Smooth muscle cell (in vitro differentiated cells): ENCODE results near the gene SLC44A5. TPM values are rescaled to one million over a fixed set of nuclear protein-coding genes. Genes with fewer than 3 reads are reported as not detected.
"Not testable (repeated sequence)": the region's sequence is repeated elsewhere in the genome, so short reads cannot be mapped to it uniquely, and the experiment has no call there.

ENCODE experiments used
- DNase-seq: peaks from one replicate; lab custom pipeline; 2025; ENCODE audit not compliant: unreplicated experiment; lab: John Stamatoyannopoulos, UW
- H2AFZ ChIP-seq: fragments of 200-600 bp; sonication (generic); 2 replicates; pipeline ENCODE4 v1.6.0; 2016; ENCODE audit warnings: antibody characterized with exemption, low read depth, mild to moderate bottlenecking
- H3F3A ChIP-seq: fragments of 200-600 bp; sonication (generic); 2 replicates; pipeline ENCODE4 v1.6.0; 2017; ENCODE audit warnings: antibody characterized with exemption, low read depth
- H3K27ac ChIP-seq: fragments of 200-600 bp; sonication (generic); 2 replicates; pipeline ENCODE4 v1.5.1; 2016; ENCODE audit warnings: low read depth, mild to moderate bottlenecking
- H3K27me3 ChIP-seq: fragments of 200-600 bp; sonication (generic); 2 replicates; pipeline ENCODE4 v1.6.1; 2016; ENCODE audit warnings: low read depth, mild to moderate bottlenecking
- H3K36me3 ChIP-seq: fragments of 200-600 bp; sonication (generic); 2 replicates; pipeline ENCODE4 v1.5.1; 2016; ENCODE audit warnings: low read depth
- H3K4me1 ChIP-seq: fragments of 200-600 bp; sonication (generic); 2 replicates; pipeline ENCODE4 v1.5.1; 2016; ENCODE audit warnings: low read depth
- H3K4me2 ChIP-seq: fragments of 200-600 bp; sonication (generic); 2 replicates; pipeline ENCODE4 v1.6.0; 2016; ENCODE audit warnings: mild to moderate bottlenecking
- H3K4me3 ChIP-seq: fragments of 200-600 bp; sonication (generic); 2 replicates; pipeline ENCODE4 v1.5.1; 2016; ENCODE audit warnings: mild to moderate bottlenecking
- H3K79me2 ChIP-seq: fragments of 200-600 bp; sonication (generic); 2 replicates; pipeline ENCODE4 v1.6.0; 2016; ENCODE audit warnings: low read depth, mild to moderate bottlenecking
- H3K9ac ChIP-seq: fragments of 200-600 bp; sonication (generic); 2 replicates; pipeline ENCODE4 v1.6.0; 2016; ENCODE audit warnings: low read depth
- H3K9me3 ChIP-seq: fragments of 200-600 bp; sonication (generic); replicated peaks from 2 replicates; pipeline ENCODE4 v1.5.1; 2016; ENCODE audit warnings: low read depth
- H4K20me1 ChIP-seq: fragments of 200-600 bp; sonication (generic); 2 replicates; pipeline ENCODE4 v1.6.0; 2016; ENCODE audit warnings: low read depth
- CTCF ChIP-seq: fragments of 200-600 bp; sonication (generic); IDR thresholded peaks from 2 replicates; pipeline ENCODE4 v1.5.1; 2017; ENCODE audit warnings: borderline replicate concordance, mild to moderate bottlenecking, antibody characterized with exemption; ENCODE audit not compliant: insufficient read depth, poor library complexity, severe bottlenecking
- WGBS: methylation state at CpG from one replicate; pipeline ENCODE4 v1.1.7; 2016; ENCODE audit warnings: low lambda C conversion rate; 5-methylcytosine and 5-hydroxymethylcytosine counted together
- polyA plus RNA-seq: library from polyadenylated mRNA; unstranded; fragments of >200 nt; fragmentation: Nextera tagmentation; extraction: Ambion mirVana; gene quantifications from 2 replicates; pipeline ENCODE4 v1.2.1, GENCODE V29; 2016
- total RNA-seq: library from RNA; depleted of rRNA; stranded (reverse); fragments of >200 nt; gene quantifications from 2 replicates; pipeline ENCODE4 v1.2.3, GENCODE V29; 2014

The SLC44A5 gene
- total and polyA plus RNA-seq, 2 experiments from 2014 or later, result 0.89 to 4.4 TPM

GRCh38 chr1:75264112-75264511, 346.8 kb downstream of the SLC44A5 start:
- no peak overlapping the region for H2AFZ ChIP-seq
- WGBS, result 56% methylated on average over 1 of the region's 1 CpG
- TF ChIP-seq CTCF, result no peak

GRCh38 chr1:75263616-75264015, 347.3 kb downstream of the SLC44A5 start:
- not testable (repeated sequence) for DNase-seq, H2AFZ ChIP-seq, H3K9ac ChIP-seq, H3K79me2 ChIP-seq, H4K20me1 ChIP-seq, H3F3A ChIP-seq, H3K4me3 ChIP-seq, H3K27me3 ChIP-seq, H3K4me2 ChIP-seq, H3K27ac ChIP-seq, H3K36me3 ChIP-seq, H3K9me3 ChIP-seq, H3K4me1 ChIP-seq
- 95% methylated on average over 2 of the region's 2 CpGs for WGBS

More at GRCh38 chr1:75264112-75264511, 346.8 kb downstream of the SLC44A5 start:
- Histone ChIP-seq H3K4me1 (no peaks in the 10 kb centered on the region), H4K20me1 (no peaks in the 10 kb centered on the region), H3K79me2 (no peaks in the 10 kb centered on the region), H3K27ac (no peak overlapping the region), H3K9ac (no peak overlapping the region), H3K36me3 (no peaks in the 10 kb centered on the region), H3K4me2 (no peak overlapping the region), H3K4me3 (no peak overlapping the region), H3F3A (no peaks in the 10 kb centered on the region), H3K27me3 (no peaks in the 10 kb centered on the region), H3K9me3 (no peaks in the 10 kb centered on the region)
- DNase-seq, result no peak

GRCh38 chr1:75261946-75262345, 349.0 kb downstream of the SLC44A5 start:
- 88% methylated on average over 2 of the region's 2 CpGs for WGBS
- not testable (repeated sequence) for H3K27me3 ChIP-seq, H3K79me2 ChIP-seq, DNase-seq, H3F3A ChIP-seq, H3K9ac ChIP-seq, H3K27ac ChIP-seq, H3K9me3 ChIP-seq, H3K4me1 ChIP-seq, H4K20me1 ChIP-seq, H3K4me2 ChIP-seq, H3K4me3 ChIP-seq, H2AFZ ChIP-seq, H3K36me3 ChIP-seq

GRCh38 chr1:75258351-75258750, 352.6 kb downstream of the SLC44A5 start:
- Histone ChIP-seq H3K27me3 (no peaks in the 10 kb centered on the region), H4K20me1 (no peaks in the 10 kb centered on the region), H3K79me2 (no peaks in the 10 kb centered on the region), H3K4me2 (no peak overlapping the region), H3F3A (no peaks in the 10 kb centered on the region), H2AFZ (no peak overlapping the region), H3K9me3 (no peaks in the 10 kb centered on the region), H3K9ac (no peak overlapping the region), H3K4me1 (no peaks in the 10 kb centered on the region), H3K36me3 (no peaks in the 10 kb centered on the region), H3K27ac (no peak overlapping the region), H3K4me3 (no peak overlapping the region)
- no peak for TF ChIP-seq CTCF
- WGBS, result 86% methylated on average over 4 of the region's 4 CpGs
- DNase-seq, result no peak

GRCh38 chr1:75257424-75257823, 353.5 kb downstream of the SLC44A5 start:
- Histone ChIP-seq H4K20me1 (no peaks in the 10 kb centered on the region), H3K4me3 (no peak overlapping the region), H3K9me3 (no peaks in the 10 kb centered on the region), H3K4me1 (no peaks in the 10 kb centered on the region), H3F3A (no peaks in the 10 kb centered on the region), H3K4me2 (no peak overlapping the region), H3K36me3 (no peaks in the 10 kb centered on the region), H3K27me3 (no peaks in the 10 kb centered on the region), H2AFZ (no peak overlapping the region), H3K9ac (no peak overlapping the region), H3K27ac (no peak overlapping the region), H3K79me2 (no peaks in the 10 kb centered on the region)
- DNase-seq, result no peak
- 39% methylated on average over 2 of the region's 2 CpGs for WGBS
- no peak for TF ChIP-seq CTCF

- H3K27ac ChIP-seq, result not testable (repeated sequence)
Measured at GRCh38 chr1:75250114-75250513, 360.8 kb downstream of the SLC44A5 start.

More at GRCh38 chr1:75250114-75250513, 360.8 kb downstream of the SLC44A5 start:
- H2AFZ ChIP-seq, H3K36me3 ChIP-seq, H3K79me2 ChIP-seq, H3F3A ChIP-seq, H3K27me3 ChIP-seq, H3K4me1 ChIP-seq, H3K4me2 ChIP-seq, H3K9me3 ChIP-seq, H3K9ac ChIP-seq, H3K4me3 ChIP-seq, H4K20me1 ChIP-seq, DNase-seq: not testable (repeated sequence)
- WGBS, result 83% methylated on average over 4 of the region's 4 CpGs
